Renal cortex interstitium (tissue), 11 donors: Measurements from ENCODE around the gene C1QA. TPM values are rescaled to one million over a fixed set of nuclear protein-coding genes. Genes with fewer than 3 reads are reported as not detected.
A peak's percentile ranks its signal among the peaks of the same experiment; 100 is the strongest.
"Not testable (repeated sequence)": the region's sequence is repeated elsewhere in the genome, so short reads cannot be mapped to it uniquely, and the experiment has no call there.

Experiments
- DNase-seq, 11 donors: peaks; one replicate each; pipeline ENCODE4 v3.0.0-alpha.2; 2013; ENCODE audit warnings: low read depth in 9 of 11, low spot score in 4 of 11; ENCODE audit errors: extremely low read depth in 1 of 11
- polyA plus RNA-seq, 3 donors: library from polyadenylated mRNA; unstranded; fragments of 120-200 nt; gene quantifications; one replicate each; pipeline ENCODE4 v1.2.1, GENCODE V29; 2013; ENCODE audit not compliant: insufficient read length in 3 of 3

Gene C1QA
- polyA plus RNA-seq, 3 donors, result 8.3 to 20.8 (median 14.9) TPM

DNA sequence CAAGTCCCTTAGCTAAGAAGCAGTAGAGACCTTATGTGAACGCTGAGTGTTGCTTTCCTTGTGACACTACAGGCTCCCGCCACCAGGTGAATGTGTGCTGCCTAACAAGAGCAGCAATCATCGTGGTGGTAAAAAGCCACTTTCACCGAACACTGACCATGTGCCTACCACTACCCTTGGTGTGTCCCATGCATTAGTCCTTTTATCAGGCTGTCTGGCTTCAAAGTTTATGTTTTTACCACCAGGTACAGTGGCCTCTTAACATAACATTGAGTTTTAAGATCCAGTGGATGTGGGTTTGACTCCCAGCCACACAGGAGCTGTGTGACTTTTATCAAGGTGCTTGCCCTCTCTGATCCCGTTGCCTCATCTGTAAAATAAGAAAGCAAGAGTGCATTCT is 18.3 kb downstream of the C1QA start:
- DNase-seq, result no peak

DNA sequence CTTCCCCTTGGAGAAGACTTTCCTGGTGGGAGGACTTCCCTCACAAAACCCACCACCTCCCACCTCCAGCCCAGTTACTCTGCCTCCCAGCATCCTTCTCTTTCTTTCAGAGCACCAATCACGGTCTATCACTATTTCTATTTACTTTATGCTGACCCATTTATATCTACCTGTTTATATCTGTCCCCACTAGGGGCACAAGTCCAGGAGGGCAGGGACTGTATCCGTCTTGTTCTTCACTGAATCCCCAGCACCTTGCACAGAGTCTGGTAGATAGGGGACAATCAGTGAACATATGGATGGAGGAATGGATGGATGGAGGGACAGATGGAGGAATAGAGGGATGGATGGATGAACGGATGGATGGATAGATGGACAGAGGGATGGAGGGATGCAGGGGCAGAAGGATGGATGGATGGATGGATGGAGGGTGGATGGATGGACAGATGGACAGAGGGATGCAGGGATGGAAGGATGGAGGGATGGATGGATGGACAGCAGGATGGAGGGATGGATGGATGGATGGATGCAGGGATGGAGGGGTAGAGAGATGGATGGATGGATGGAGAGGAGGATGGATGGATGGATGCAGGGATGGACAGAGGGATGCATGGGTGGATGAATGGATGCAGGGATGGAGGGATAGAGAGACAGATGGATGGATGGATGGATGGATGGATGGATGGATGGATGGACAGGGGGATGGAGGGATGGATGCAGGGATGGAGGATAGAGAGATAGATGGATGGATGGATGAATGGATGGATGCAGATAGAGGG is 22.1 kb downstream of the C1QA start:
- no peak for DNase-seq

DNA sequence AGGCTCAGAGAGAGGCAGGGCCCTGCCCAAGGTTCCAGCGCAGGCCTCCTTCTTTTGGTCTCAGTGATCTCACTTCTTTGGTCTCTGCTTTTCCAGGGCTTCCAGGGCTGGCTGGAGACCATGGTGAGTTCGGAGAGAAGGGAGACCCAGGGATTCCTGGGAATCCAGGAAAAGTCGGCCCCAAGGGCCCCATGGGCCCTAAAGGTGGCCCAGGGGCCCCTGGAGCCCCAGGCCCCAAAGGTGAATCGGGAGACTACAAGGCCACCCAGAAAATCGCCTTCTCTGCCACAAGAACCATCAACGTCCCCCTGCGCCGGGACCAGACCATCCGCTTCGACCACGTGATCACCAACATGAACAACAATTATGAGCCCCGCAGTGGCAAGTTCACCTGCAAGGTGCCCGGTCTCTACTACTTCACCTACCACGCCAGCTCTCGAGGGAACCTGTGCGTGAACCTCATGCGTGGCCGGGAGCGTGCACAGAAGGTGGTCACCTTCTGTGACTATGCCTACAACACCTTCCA is 24.4 kb downstream of the C1QA start:
- DNase-seq, result no peak

DNA sequence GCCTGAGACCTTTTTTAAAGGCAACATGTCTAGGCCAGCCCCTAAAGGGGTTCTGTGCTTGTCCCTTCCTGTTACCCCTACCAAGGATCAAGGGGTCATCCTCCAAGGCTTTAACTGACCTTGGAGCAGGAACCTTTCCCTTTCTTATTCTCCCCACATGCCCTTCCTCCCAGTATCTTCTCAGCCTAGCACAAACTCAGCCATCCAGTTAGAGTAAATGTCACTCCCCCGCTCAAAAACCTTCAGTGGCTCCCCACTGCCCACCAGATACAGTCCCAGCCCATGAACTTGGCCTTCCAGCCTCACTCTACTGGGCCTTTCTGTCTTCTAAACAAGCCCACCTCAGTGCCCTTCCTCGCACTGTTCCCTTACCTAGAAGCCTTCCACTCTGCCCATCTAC is 25.5 kb downstream of the C1QA start:
- no peak for DNase-seq

DNA sequence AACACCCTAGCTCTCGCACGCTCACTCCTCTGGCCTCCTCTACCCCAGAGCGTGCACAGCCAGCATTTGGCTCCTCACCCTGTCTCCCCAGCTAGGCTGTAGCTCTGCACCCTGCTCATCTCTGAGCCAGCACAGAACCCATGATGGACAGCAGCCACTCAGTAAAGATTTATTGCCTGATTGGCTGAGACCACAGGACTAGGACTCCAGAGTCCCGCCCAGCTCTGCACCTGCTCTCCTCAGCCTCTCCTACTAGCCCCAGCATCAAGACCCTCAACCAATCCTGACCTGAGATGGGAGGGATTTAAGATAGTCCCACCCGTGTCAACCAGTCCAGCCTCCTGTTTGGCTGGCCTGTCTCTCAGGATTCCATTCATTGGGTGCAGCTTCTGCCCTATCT is 25.9 kb downstream of the C1QA start:
- DNase-seq, result no peak

DNA sequence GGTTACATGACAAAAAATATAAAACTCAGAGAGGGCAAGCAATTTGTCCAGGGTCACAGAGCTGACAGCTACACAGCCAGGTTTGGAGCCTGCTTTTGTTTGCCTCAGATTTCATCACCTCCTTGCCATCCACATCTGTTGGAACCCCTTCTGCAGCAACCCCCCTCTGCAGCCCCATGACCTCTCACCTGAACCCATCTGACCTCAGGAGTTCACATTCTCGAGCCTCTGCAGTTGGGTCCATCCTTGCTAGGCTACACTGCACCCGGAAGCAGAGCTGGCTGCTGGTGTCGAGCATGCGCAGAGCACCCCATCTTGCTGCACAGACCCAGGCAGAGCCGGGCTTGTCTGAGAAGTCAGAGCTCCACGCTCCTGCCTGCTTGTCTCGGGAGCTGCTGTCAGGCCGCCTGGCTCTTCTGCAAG is 26.6 kb downstream of the C1QA start:
- DNase-seq, result no peak

DNA sequence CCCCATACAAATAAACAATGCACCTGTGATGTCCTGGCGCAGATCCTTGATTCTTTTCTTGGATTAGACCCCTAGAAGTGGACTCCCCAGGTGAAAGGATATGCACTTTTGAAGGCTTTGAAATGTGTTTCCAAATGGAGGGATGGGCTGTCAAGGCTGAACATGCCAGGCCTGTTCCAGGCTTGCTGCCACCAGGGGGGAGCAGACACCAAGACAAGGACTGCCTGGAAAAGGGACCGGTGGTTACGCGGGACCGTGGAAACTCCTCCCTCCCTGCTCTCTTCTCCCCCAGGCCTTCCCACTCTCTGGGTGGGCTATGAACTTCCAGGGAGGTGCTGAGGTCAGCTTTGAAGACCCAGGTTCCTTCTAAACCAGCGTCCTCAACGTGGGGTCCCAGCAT is 29.3 kb downstream of the C1QA start:
- peak in 2 of 11 donors; percentile 26 to 40 for DNase-seq

DNA sequence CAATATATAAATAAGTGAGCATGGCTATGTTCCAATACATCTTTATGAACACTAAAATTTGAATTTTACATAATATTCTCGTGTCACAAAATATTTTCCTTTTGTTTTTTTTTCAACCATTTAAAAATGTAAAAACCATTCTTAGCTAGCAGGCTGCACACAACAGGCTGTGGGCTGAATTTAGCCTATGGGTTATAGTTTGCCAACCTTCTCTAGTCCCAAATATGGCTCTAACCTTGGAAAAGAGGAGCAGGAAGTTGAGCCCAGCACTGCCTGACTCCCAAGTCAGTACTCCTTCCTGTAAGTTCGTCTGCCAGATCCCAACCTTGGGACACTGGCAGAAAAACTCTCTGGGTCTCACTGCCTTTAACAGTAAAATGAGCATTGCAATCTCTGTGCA is 30.0 kb downstream of the C1QA start:
- no peak for DNase-seq

DNA sequence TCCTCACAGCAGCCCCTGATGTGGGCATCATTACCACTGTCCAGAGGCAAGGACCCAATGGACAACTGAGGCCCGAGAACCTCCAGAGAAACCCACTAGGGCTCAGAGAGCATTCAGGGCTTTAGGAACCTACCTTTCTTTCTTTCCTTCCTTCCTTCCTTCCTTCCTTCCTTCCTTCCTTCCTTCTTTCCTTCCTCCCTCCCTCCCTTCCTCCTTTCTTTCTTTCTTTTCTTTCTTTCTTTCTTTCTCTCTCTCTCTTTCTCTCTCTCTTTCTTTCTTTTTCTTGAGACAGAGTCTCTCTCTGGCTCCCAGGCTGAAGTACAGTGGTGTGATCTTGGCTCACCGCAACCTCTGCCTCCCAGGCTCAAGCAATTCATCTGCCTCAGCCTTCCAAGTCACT is 32.4 kb downstream of the C1QA start:
- not testable (repeated sequence) for DNase-seq

DNA sequence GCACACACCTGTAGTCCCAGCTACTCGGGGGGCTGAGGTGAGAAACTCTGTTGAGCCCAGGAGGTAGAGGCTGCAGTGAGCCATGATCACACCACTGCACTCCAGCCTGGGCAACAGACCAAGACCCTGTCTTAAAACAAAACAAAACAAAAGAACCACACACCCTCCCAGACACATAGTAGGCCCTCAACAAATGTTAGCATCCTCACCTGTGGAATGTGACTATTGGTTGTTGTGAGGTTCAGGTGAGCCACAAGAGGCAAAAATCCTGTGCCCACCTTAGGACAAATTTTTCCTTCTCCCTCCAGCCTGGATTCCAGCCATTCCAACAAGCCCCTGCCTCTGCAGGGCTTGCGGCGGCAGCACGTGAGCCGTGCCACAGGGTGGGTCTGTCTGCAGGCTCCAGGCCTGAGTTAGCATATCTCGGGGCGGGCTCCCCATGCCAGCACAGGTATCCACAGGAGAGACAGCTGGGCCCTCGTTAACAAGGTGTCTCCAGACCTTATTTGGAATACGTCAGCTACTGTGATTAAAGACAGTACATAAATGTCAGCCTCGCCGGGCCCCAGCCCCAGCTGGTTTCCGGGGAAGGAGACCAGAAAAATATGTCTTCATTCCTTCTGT is 34.0 kb downstream of the C1QA start:
- DNase-seq, result no peak

DNA sequence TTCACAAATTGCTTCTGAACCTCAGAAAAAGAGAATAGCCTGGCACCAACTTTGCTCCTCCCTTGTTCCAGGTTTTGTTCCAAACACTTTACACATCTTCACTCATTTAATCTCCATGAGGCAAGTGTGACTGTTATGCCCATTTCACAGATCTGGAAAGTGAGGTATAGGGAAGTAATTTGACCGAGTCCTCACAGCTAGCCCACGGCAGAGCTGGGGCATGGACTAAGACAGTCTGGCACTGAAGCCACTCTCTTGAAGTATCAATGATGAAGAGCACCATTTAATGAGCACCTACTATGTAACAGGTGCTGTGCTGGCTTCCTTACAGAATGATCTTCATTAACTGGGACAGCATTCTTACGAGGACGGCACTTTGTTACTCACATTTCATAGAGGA is 35.6 kb downstream of the C1QA start:
- DNase-seq, result no peak

DNA sequence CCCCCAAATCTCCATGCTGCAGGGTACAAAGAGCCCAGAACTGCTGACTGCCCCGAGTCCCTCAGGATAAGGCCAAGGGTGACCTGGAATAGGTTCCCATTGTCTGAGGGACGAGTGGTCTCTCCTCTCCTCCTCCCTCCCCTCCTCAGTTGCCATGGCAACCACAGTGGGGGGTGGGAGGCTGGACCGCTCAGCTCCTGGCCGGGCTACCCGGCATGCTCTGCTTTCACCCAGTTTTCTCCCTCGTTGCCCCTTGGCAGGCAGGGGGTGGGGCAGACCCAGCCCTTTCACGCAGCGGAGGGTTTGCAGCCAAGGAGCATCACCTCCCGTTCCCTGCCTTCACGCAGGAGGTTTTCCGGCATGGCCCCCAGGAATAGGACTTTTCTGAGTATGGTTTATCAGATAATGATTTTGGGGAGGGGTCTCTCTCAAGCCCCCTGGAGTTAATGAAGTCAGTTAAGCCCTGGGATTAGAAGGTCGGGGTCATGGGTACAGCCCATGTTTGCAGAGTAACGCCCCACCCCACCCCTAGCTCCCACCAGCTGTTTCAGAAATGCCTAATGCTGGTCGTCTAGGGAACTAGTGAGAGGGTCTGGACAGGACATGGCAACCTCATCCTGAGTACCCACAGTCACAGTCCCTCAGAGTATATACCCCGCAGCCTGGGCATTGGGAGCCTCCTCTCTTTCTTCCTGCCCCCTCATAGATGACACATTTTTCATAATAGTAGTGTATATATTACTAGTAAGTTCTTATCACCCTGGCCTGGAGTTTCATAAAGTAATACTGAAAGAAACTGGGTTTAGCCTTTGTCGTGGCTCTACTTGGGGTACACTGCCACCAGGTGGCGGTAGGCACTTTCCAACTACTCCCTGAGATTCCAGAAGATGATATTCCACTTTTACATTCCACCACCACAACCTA is 37.3 kb downstream of the C1QA start:
- DNase-seq, result peak in 3 of 11 donors; percentile 42 to 52 (median 43)

DNA sequence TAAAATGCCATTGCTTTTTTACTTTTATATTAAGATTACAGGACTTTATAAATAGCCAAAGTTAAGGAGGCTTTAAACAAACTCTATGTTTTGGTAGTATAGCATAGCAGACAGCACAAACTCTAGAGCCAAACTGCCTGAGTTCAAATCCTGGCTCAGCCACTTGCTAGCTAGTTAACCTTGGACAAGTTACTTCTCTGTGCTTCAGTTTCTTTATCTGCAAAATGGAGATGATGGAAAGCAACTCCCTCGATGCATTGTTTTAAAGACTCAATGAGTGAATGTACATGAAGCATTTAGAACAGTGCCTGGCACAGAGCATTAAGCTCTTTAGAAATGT is 38.0 kb downstream of the C1QA start:
- DNase-seq, result no peak

DNA sequence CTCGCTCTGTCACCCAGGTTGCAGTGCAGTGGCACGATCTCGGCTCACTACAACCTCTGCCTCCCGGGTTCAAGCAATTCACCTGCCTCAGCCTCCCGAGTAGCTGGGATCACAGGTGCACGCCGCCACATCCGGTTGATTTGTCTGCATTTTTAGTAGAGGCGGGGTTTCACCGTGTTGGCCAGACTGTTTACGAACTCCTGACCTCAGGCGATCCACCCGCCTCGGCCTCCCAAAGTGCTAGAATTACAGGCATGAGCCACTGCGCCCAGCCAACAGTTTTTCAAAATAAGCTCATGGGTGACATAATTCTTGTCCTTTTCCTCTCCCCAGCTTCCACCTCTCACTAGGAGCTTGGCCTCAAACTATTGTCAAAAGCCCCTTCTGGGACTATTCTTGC is 39.7 kb downstream of the C1QA start:
- not testable (repeated sequence) for DNase-seq

DNA sequence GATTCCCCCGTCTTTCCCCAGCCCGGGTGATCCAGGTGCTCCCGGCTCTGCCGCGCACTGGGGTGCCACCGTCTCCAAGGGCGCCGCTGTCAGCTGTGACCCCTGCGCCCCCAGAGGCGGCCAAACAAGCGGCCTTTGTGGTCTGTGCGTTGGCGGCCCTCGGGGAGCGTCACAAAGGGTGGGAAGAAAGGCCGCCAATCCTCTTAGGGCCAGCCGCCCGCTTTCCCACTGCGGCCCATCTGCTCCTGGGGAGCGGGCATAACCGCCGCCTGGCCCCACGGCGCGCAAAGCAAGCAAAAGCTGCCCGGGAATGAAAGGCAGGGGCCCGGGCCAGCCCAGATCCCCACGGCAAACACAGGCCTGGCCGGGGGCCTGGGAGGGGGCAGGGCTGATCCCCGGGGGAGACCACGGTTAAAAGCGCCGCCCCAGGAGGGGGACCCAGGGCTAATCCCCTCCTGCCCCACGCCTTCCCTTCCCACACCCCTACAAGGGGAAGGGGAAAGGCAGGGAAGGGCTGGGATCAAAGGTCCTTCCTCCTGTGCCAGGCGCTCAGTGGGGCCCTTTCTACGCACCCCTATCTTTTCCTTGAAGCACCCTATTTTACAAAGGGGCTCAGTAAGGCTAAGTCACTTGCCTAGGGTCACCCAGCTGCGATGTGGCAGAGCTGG is 40.6 kb downstream of the C1QA start:
- no peak for DNase-seq

DNA sequence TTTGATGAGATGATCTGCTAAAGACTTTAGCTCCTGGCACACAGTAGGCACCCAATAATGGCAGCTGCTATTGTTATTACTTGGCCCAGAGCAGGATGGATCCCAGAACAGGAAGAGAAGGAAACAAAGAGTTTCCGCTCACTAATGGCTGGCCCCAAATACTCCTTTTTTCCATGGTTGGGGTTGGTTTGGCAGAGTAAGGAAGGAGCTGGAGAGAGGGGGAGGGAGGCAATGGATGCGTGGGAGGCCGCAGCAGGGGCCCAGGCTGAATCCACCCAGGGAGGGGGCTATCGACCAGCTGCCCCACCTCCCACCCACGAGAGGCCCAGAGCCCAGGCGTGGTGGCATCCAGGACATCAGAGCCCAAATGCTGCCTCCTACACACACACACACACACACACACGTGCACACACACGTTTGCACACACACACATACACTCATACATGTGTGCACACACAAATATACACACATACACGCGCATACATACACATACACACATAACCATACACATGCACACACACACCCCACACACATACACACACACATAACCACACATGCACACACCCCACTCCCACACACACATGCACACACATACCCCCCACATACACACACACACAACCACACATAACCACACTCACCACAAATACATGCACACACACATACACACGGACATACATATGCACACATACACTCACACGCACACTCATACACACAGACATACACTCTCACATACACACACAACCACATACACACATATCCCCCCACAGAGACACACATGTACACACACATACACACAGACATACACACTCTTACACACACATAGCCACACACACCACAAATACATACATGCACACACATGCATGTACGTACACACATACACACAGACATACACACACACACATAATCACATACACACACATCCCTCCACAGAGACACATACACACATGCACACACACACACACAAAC is 41.8 kb downstream of the C1QA start:
- no peak for DNase-seq

DNA sequence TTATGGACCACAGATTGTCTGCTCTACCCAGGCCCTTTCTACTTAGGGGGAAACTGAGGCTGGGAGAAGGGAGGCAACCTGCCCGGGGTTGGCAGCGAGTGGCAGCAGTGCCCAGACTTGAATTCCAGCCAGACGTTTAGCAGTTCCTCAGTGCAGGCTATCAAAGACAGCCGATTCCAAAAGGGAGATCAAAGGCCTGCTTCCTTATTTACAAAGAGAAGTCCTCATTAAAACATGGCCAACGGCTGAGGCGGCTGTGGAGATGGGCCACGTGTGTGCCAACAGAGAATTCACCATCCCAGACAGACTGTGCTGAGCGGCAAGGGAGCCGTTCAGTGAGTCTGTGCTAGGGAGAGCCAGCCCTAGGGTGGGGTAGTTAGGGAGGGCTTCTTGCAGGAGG is 44.3 kb downstream of the C1QA start:
- no peak for DNase-seq
